WI38 (cell line): ENCODE results near the gene PELI2.

Experiments used
- H3K4me3 ChIP-seq: 2 replicates; pipeline ENCODE4 v1.5.1; 2011; ENCODE audit warnings: low read depth, mild to moderate bottlenecking, control low read depth, low read length
- CTCF ChIP-seq: IDR thresholded peaks from 2 replicates; pipeline ENCODE4 v1.5.1; 2012; ENCODE audit warnings: low read depth, mild to moderate bottlenecking, control low read depth, low read length

Gene PELI2

DNA sequence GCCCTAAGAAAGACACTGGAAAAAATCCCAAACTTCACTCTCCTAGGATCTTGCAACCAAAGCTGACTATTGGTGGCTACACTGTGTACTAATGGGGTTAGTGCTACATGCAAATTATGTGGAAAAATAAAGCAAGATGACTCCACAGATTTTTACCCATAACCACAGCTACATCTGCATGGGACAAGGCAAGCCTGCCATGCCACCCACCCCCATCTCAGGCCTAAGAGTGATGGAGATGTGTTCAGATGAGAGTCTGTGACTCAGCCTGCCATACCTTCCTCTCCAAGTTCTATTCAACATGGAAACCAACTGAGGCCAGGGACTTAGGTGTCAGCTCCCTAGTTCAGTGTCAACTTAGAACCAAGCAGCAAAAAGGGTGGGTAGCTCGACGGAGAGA lies 206.2 kb downstream of the PELI2 start:
- TF ChIP-seq CTCF: no peak

DNA sequence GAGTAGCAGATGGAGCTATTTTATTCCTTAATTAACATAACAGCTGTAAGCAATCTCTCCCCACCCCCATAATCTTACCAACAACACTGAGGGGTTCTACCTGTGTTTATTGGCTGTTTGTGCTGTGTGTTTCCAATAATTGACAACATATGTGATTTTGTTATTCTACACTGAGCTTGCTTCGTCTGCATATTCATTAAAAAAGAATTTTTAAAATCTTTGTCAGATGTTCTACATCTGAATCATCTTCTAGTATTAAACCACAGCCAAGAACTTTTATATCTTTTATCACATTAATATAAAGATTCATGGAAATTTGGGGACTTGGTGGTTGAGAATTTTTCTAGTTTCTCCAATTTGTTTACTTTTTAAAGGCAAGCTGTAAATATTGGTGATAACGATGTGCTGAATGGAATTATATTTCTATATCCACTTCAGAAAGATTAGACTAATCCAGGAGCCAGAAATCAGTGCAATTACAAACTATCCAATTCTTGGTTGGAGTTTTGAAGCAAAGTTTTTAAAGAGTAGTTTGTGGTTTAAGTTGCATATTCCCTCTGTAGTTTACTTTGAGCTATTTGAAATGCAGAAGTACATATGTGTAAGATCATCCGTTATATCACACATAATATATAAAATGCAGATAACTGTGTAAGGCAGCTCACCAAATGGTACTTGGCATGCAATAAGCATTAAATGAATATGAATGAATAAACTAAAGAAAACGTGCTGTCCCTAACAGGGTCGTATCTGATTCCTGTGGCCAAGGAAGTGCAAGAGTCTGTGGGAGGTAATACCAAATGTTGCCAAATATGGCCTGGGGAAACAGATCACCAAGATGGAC lies 206.9 kb downstream of the PELI2 start:
- TF ChIP-seq CTCF: no peak
- H3K4me3 ChIP-seq: no peak overlapping the region

More for the DNA sequence above, 206.2 kb downstream of the PELI2 start:
- H3K4me3 ChIP-seq: no peak overlapping the region

- no peak for TF ChIP-seq CTCF
- no peak overlapping the region for H3K4me3 ChIP-seq
Measured at GRCh38 chr14:56328021-56328420, 209.8 kb downstream of the PELI2 start.

GRCh38 chr14:56331592-56332216 lies 213.5 kb downstream of the PELI2 start:
- no peak overlapping the region for H3K4me3 ChIP-seq
- no peak for TF ChIP-seq CTCF

GRCh38 chr14:56333359-56334292 lies 215.4 kb downstream of the PELI2 start:
- no peak for TF ChIP-seq CTCF

GRCh38 chr14:56334458-56334857 lies 216.2 kb downstream of the PELI2 start:
- no peak overlapping the region for H3K4me3 ChIP-seq
- TF ChIP-seq CTCF: no peak

More at GRCh38 chr14:56333359-56334292, 215.4 kb downstream of the PELI2 start:
- no peak overlapping the region for H3K4me3 ChIP-seq
